Ovary (tissue), 9 donors: ENCODE measurements around the gene TM4SF20. TPM values are rescaled to one million over a fixed set of nuclear protein-coding genes. Genes with fewer than 3 reads are reported as not detected.

Source experiments
- DNase-seq, 5 donors: peaks; one replicate each; pipeline ENCODE4 v3.0.0-alpha.2; 2019 to 2020
- H3K27ac ChIP-seq, 2 donors: fragments of 200-600 bp; one replicate each; pipeline versions ENCODE4 v1.5.1 to v1.8.0; 2019 to 2022
- H3K27me3 ChIP-seq: fragments of 200-600 bp; one replicate; pipeline ENCODE4 v1.8.0; 2022
- H3K36me3 ChIP-seq: fragments of 200-600 bp; sonication (generic); one replicate; pipeline ENCODE4 v1.5.1; 2019
- H3K4me1 ChIP-seq: one replicate; pipeline ENCODE4 v1.8.1; 2013; ENCODE audit warnings: mild to moderate bottlenecking, moderate library complexity; ENCODE audit not compliant: insufficient read depth
- H3K4me3 ChIP-seq: fragments of 200-600 bp; sonication (generic); one replicate; pipeline ENCODE4 v1.5.1; 2017
- H3K9me3 ChIP-seq, 2 donors: fragments of 200-600 bp in 1 of 2; sonication (generic) in 1 of 2; one replicate each; pipeline versions ENCODE4 v1.5.1 to v1.8.1; 2013 to 2019; ENCODE audit warnings: mild to moderate bottlenecking in 1 of 2, moderate library complexity in 1 of 2
- EP300 ChIP-seq: sonication (generic); formaldehyde crosslinking; IDR thresholded peaks from one replicate; pipeline ENCODE4 v1.6.1; 2017; ENCODE audit warnings: antibody characterized with exemption
- POLR2A ChIP-seq: fragments of 450-650 bp; IDR thresholded peaks from one replicate; pipeline ENCODE4 v1.6.1; 2017; ENCODE audit warnings: antibody characterized with exemption, mild to moderate bottlenecking, moderate library complexity
- WGBS, 3 donors: extraction: QIAGEN DNeasy Blood & Tissue Kit in 1 of 3; methylation state at CpG; one replicate each; pipeline versions ENCODE4 v1.1.5 to v1.1.7; 2013 to 2017; 5-methylcytosine and 5-hydroxymethylcytosine counted together
- intact Hi-C, 4 donors: fragments of 100-400 bp; cut with DNase I; formaldehyde crosslinking; loops; one replicate each; pipeline versions ENCODE4 v1.11.0 to v1.15.1; 2022 to 2023
- polyA plus RNA-seq, 2 donors: library from polyadenylated mRNA; stranded (reverse); fragments of 200-250 nt in 1 of 2; fragments of 350-450 nt in 1 of 2; fragmentation: Illumina TruSeq in 1 of 2; extraction: RNeasy Lipid Tissue Mini Kit (QIAGEN cat#74804) in 1 of 2; gene quantifications; one replicate each; pipeline ENCODE4 v1.2.3, GENCODE V29; 2013 to 2014
- total RNA-seq, 7 donors: library from RNA; depleted of rRNA in 2 of 7; stranded (reverse); fragments of >200 nt in 2 of 7; fragmentation: NEBNext Ultra II Directional in 3 of 7; extraction: Animal tissue kit (Norgen Biotek cat#: 25700) in 3 of 7; gene quantifications; one replicate each; pipeline versions ENCODE4 v1.1.0 to v1.2.4, GENCODE V29; 2016 to 2023
- TF ChIP-seq, protein P1 (sequence below), 3 donors: fragments of 450-650 bp in 2 of 3; fragments of 200-600 bp in 1 of 3; IDR thresholded peaks; one replicate each; pipeline versions ENCODE4 v1.5.1 to v1.8.0; 2016 to 2022; ENCODE audit warnings: antibody characterized with exemption in 3 of 3, mild to moderate bottlenecking in 1 of 3
- donor health status: DM: no; HTN: no; CAD: no; lungs with moderate emphysema.
- donor health status: DM: no; HTN: no; CAD: no.
- donor health status: Bipolar disorder and iron deficiency.
- donor health status: DM: yes; HTN: yes; CAD: no.
- donor health status: DM: no; HTN: no; CAD: no.
- donor health status: DM: yes; HTN: yes; CAD: no.

The TM4SF20 gene
- total and polyA plus RNA-seq, 9 donors, result 1.4 TPM; not detected in 8

DNA sequence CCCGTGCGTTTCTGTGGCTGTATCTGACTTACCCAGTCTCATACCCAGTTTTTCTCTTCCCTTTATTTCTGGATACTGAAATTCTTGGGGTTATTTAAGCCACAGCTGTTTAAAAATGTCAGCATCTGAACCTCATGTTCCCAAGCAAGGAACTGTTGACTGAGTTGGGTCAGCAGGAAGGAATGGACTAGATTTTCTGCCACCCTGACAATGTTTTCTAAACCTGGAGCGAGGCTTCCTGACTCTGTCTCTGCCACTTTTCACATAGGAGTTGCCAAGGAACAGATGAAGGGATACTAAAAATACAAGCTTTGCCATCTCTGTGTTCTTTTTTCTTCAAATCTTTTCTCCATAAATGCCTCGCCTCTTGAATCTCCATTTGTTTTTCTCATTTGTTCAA is 37.6 kb upstream of the TM4SF20 start:
- intact Hi-C loops, result no loop called here
- Histone ChIP-seq H3K36me3 (no peaks in the 10 kb centered on the region), H3K27me3 (no peaks in the 10 kb centered on the region), H3K4me3 (no peak overlapping the region), H3K9me3 (no peaks in the 10 kb centered on the region), H3K27ac (no peak overlapping the region), H3K4me1 (peaks cover 2% of the 10 kb centered on the region)
- TF ChIP-seq EP300 (no peak), POLR2A (no peak)
- TF ChIP-seq, protein P1, sequence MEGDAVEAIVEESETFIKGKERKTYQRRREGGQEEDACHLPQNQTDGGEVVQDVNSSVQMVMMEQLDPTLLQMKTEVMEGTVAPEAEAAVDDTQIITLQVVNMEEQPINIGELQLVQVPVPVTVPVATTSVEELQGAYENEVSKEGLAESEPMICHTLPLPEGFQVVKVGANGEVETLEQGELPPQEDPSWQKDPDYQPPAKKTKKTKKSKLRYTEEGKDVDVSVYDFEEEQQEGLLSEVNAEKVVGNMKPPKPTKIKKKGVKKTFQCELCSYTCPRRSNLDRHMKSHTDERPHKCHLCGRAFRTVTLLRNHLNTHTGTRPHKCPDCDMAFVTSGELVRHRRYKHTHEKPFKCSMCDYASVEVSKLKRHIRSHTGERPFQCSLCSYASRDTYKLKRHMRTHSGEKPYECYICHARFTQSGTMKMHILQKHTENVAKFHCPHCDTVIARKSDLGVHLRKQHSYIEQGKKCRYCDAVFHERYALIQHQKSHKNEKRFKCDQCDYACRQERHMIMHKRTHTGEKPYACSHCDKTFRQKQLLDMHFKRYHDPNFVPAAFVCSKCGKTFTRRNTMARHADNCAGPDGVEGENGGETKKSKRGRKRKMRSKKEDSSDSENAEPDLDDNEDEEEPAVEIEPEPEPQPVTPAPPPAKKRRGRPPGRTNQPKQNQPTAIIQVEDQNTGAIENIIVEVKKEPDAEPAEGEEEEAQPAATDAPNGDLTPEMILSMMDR (IDR thresholded peaks at IDR 0.05), result no peak
- DNase-seq, result no peak
- 69 to 74% (median 74%) methylated on average over 4 of the region's 4 CpGs for WGBS, 3 donors

DNA sequence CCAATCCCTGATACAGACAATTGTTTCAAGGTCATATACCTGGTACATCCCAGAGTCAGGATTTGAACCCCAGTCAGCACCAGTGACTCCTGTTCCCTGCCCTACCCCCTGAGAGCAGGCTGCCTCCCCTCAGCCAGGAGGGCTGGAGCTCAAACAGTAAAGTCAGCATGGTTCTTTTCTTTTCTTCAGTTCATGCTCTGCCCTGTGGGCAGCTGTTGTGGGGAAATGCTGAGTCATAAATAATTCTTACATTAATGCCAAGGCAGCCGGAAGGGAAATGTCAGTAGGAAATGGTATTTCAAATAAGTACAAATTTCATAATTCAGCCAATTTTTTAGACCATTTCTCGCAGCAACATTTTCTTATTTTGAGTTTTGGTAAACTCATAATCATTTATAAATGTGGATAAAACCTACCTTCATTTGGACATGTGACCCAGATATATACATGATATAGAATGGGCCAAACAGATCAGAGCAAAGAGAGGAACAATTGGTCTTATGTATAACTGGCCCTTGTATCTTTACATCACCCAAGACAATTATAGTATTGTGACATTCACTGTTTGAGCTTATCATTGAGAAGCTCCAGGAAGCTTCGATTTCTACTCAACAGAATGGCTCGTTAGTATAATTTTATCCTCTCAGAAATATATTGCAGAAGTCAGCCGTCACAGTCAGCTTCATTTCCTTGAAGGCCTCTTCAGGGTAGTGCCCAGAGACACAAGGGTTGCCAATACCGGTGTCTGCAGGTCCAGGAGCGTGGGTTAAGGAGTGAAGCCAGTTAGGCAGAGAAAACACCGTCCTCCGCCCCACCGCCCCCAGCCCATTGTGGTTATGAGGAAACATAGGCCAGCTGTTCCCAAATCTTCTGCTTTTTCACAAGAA is 36.7 kb upstream of the TM4SF20 start:
- DNase-seq, result peak in 2 of 5 donors; percentile 15 to 30
- H3K27ac ChIP-seq, result peak overlapping the region in 1 of 2 donors; percentile 36
- 20 to 26% (median 22%) methylated on average over 10 of the region's 10 CpGs for WGBS, 3 donors

DNA sequence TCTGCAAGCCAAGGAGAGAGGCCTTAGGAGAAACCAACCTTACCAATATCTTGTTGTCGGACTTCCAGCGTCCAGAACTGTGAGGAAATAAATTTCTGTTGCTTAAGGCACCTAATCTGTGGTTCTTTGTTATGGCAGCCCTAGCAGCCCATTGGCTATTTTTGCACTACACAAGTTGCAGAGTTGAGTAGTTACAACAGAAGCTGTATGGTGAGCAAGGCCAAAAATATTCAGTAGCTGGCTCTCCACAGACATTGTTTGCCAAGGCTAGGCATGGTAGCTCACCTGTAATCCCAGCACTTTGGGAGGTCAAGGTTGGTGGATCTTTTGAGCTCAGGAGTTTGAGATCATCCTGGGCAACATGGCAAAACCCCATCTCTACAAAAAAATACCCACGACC is 35.7 kb upstream of the TM4SF20 start:
- H3K9me3 ChIP-seq, result no peaks in the 10 kb centered on the region
- 70 to 91% (median 81%) methylated on average over 3 of the region's 3 CpGs for WGBS, 3 donors

More for the DNA sequence above, 36.7 kb upstream of the TM4SF20 start:
- Histone ChIP-seq H3K27me3 (no peaks in the 10 kb centered on the region), H3K4me3 (no peak overlapping the region), H3K9me3 (no peaks in the 10 kb centered on the region), H3K36me3 (no peaks in the 10 kb centered on the region), H3K4me1 (peaks cover 2% of the 10 kb centered on the region)
- TF ChIP-seq, protein P1 (IDR thresholded peaks at IDR 0.05), result no peak
- TF ChIP-seq EP300, result no peak
- no peak for TF ChIP-seq POLR2A
- intact Hi-C loops, result no loop called here

DNA sequence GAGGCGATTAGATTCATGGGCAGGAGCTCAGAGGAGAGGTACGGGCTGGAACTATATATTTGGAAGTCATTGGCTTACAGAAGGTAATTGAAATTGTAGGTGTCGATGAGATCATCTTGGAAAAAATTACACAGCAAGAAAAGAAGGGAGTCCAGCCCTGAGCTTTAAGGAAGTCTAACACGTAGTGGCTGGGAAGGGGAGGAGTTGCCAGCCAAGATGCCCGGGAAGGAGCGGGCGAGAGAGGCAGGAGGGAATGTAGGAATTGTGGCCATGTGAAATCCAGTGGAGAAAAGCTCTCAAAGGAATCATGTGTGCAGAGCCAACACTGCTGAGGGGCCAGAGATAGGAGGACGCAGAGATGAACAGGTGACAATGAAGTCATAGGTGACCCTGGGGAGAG is 34.3 kb upstream of the TM4SF20 start:
- H3K36me3 ChIP-seq, result no peaks in the 10 kb centered on the region
- no peak for DNase-seq
- intact Hi-C loops, result no loop called here
- H3K4me3 ChIP-seq, result no peak overlapping the region
- H3K27ac ChIP-seq, result no peak overlapping the region
- no peaks in the 10 kb centered on the region for H3K9me3 ChIP-seq
- TF ChIP-seq EP300 (no peak), POLR2A (no peak)
- TF ChIP-seq, protein P1 (IDR thresholded peaks at IDR 0.05), result no peak
- WGBS, 3 donors, result 86 to 88% (median 86%) methylated on average over 8 of the region's 8 CpGs
- no peaks in the 10 kb centered on the region for H3K27me3 ChIP-seq
- H3K4me1 ChIP-seq, result peaks cover 2% of the 10 kb centered on the region

More for the DNA sequence above, 35.7 kb upstream of the TM4SF20 start:
- Histone ChIP-seq H3K27ac (no peak overlapping the region), H3K4me1 (peaks cover 2% of the 10 kb centered on the region), H3K36me3 (no peaks in the 10 kb centered on the region), H3K27me3 (no peaks in the 10 kb centered on the region), H3K4me3 (no peak overlapping the region)
- no peak for DNase-seq
- TF ChIP-seq EP300 (no peak), POLR2A (no peak)
- TF ChIP-seq, protein P1 (IDR thresholded peaks at IDR 0.05), result no peak
- intact Hi-C loops, result no loop called here
